GM21390 (cell line): Measurements from ENCODE around the gene BNC2.

ENCODE experiments used
- ATAC-seq: cut with Tn5 transposase; IDR thresholded peaks from one replicate; pipeline ENCODE4 v1.9.1; 2021; ENCODE audit not compliant: unreplicated experiment

BNC2 gene

DNA sequence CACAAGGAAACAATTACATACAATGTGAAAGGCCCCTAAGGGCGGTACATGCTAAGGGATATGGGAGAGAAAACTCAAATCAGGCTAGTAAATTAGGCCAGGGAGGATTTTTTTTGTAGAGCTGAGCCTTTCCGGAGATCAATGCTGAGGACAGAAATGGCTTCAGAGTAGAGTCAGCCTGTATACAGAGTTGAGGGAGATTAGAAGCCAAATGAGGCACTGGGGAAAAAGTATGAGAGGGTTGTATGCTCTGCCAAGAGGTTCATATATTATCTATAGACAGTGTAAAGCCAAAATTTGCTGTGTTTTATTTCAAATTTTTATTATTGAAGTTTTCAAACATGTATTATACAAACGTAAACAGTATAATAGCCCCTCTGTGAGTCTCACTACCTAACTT is 103.1 kb downstream of the BNC2 start:
- ATAC-seq, result no peak

GRCh38 chr9:16763946-16764345 is 106.5 kb downstream of the BNC2 start:
- no peak for ATAC-seq

- ATAC-seq, result no peak
Observed at GRCh38 chr9:16755467-16756160, 114.9 kb downstream of the BNC2 start.

- ATAC-seq, result no peak
Observed at GRCh38 chr9:16754662-16755061, 115.8 kb downstream of the BNC2 start.

GRCh38 chr9:16753256-16753655 is 117.2 kb downstream of the BNC2 start:
- no peak for ATAC-seq

DNA sequence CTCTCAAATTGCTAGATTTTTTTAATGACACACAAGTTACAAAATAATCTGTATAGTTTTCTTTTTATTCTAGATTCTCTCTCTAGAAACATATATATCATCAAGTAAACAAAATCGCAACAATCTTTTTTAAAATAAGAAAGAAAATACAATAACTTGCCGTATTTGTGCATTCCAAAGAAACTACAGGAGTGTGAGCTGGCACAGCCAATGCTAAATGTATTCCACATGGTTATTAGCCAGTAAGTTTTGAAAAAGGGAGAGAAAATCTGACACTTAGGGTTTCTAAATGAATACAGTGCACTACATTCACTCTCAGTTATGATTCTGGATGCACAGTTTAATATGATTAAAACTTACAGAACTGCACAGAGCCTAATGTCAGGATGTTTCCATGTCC is 117.9 kb downstream of the BNC2 start:
- ATAC-seq, result no peak

DNA sequence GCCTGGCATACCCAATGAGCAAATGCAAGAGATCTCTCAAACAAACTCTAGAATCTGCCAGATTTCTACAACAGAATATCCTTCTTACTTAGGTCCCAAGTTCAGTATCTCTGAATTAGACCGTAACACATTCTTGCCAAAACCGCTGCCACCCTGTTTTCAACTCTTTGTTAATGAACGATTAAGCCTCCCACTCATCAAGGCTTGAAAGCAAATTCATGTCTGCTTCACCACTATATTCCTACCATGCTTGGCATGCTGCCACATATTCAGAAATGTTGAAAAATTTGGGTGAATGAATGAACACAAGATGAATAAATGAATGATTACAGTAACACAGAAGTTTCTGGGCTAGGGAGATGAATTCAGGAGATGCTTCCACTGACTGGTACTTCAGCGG is 119.9 kb downstream of the BNC2 start:
- ATAC-seq, result no peak

DNA sequence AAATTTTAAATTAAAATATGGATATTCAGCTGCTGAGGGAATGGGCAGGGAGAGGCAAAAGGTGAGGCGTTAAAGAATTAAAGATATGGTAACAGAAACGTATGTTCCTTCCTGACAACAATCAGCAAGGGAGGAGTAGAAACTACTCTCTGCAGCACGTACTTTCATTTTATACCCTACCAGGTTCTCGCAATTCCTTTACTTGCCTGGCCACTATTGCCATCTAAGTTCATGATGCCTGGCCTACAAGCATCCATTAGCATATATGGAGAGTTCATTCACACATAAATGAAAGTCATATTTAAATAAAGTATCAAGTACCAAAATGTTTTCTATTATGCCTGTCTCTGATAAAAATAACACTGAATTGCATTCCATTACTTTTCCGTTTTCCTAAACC is 125.1 kb downstream of the BNC2 start:
- ATAC-seq, result no peak

DNA sequence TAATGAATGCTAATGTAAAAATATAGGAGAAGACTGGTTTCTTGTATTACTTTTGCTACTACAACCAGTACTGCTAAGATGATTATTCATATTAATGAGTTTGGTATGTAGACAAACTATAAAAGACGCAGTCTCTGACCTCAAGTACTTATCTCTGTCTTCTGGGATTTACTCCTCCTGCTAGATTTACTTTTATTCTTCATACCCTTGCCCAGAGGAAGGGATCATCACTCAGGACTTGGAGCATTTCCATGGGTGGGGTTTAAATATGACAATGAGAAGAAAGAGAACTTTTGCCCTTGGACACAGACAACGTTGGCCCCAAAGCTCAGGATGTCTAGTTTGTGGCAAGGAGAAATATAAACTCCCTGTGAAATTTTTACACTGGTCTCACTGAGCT is 126.1 kb downstream of the BNC2 start:
- ATAC-seq, result no peak

DNA sequence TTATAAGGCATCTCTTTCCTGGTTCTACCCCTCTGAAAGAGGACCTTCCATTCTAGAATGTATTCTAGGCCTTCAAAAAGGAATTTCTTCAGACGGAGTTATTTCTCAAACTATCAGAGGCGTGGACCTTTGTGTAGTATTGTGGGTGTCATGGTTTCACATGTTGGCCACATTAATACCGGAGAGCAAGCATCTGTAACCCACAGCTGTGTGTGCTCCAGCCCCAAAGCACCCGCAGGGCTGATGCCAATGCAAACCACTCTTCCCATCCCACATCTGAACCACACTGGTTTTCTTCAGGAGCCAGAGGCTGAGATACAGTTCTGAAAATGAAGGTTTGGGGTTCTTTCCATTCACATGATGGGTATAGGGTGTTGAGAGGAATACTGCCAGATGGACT is 127.1 kb downstream of the BNC2 start:
- ATAC-seq, result no peak

DNA sequence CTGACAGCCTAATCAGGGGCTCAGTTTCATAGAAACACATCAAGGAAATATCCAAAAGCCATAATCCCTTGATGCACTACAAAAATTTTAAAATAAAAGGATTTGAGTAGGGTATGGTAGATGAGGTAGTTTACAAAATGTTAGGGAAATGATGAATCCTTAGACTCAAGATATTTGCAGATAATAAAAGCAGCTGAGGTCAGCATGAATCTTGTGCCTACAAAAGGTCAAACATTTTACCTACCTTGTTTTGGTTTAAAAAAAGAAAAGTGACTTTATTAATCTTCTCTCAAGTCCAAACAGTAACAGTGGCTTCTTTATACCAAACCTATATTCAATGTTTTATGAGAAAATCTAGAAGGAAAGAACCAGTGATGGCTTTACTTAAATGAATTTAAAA is 135.5 kb downstream of the BNC2 start:
- no peak for ATAC-seq

GRCh38 chr9:16732546-16732945 is 137.9 kb downstream of the BNC2 start:
- ATAC-seq, result no peak

GRCh38 chr9:16730162-16730561 is 140.3 kb downstream of the BNC2 start:
- ATAC-seq, result no peak

DNA sequence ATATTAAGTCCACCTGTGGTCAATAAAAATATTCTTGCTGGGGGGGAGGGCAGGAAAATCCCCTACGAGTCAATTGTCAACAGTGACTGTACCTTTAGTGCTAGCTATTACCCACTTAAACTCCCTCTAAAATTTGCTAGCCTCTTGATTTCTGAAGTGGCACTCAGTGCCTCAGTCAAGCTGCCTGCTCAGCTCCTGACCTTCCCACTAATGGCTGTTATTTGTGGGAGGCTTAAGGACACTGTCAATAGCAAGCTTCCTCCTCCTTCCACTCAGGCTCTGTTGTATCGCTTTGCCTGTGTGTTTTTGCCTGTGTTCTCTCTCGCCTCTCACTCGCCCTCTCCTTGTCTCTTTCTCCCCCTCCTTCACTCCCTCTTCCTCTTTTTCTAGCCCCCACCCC is 140.8 kb downstream of the BNC2 start:
- ATAC-seq, result no peak

DNA sequence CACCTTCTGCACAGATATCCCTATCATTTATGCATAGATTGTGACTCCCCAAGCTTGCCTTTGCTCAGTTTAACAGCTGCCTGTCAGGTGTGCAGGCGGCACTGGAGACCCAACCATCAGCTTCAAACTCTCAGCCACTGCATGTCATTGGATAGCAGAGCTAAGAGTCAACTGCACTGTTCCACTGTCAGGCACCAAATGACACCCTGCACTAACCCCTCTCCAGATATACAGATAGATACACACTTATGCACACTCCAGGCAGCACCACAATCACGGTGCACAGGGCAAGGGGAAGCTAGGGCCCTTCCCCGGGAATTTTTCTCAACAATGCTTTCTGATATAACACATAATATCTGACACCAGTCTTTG is 142.3 kb downstream of the BNC2 start:
- no peak for ATAC-seq

DNA sequence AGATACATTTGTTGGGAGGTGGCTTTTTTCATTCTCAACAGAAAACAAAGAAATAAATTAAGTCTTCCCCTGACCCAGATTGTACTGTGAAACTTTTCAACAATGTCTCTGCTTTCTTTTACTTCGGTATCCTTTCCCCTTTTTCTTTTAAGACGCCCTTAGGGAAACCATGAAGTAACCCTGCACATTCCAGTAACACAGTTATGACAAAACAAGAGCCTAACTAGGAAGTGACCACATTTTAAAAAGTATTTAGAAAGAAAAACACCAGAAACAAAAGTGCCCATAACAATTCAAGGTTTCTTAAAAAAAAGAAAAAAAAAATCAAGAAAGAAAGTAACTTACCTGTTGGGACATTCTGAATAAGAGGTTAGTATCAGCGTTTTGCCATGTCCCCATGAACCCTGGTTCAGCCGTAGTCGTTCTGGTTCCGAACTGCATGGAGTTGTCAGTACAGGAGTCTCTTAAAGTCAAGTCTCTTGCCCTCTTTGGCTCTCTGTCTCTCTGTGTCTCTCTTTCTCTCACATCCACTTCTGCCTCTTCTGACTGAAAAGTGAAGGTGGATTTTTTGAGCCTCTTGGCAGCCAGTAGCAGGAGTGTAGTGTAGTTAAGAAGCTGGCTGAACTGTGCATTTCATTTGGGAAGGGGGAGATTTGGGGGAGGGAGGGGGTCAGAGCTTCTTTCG is 142.9 kb downstream of the BNC2 start:
- no peak for ATAC-seq

DNA sequence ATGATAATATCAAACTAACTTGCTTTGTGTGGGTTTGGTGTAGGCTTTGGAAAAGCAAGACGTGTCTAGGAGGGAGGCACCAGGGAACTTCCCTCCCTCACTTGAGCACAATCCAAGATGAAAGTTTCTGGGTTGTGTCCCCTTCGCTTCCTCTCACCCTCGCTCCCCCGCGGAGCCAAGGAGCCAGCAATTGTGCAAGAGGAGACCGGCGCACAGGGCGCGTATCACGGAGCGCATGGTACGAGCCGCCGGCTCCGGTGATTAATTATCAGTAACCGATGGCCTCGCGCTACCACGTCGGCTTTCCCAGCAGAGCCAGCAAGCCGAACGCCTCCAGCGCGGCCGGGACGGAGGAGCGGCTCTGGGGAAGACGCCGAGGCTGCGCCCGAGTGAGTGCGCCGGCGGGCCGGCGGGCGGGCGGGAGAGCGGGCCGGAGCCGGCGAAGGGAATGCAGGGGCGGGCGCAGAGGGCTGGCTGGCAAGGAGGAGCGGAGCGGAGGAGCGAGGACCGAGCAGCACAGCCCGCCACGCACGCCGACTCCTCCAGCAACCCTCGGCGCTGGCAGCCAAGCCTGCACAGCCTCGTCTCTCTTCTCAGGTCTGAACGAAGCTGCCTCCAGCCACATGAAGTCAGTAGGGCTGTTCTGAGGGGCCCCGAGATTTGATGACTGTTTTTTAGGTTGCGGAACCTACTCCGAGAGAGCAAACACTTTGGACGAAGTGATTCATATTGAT is 143.6 kb downstream of the BNC2 start:
- no peak for ATAC-seq

- no peak for ATAC-seq
Observed at GRCh38 chr9:16726029-16726428, 144.4 kb downstream of the BNC2 start.

DNA sequence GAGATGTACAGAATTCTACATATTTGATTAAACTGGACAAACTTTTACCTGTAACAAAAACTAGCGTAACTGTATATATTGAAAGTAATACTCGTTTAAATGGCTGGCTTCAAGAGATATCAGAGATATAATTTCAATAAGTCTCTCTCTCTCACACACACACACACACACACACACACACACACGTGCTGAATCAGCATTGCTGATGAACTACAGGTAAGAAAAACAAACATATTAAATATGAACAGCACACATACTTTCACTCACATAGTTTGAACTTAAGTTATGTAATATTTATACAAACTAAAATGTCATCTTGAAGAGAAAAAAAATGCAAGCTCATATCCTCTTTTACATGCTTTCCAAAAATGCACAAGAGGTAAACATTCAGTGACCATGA is 145.4 kb downstream of the BNC2 start:
- ATAC-seq, result no peak

DNA sequence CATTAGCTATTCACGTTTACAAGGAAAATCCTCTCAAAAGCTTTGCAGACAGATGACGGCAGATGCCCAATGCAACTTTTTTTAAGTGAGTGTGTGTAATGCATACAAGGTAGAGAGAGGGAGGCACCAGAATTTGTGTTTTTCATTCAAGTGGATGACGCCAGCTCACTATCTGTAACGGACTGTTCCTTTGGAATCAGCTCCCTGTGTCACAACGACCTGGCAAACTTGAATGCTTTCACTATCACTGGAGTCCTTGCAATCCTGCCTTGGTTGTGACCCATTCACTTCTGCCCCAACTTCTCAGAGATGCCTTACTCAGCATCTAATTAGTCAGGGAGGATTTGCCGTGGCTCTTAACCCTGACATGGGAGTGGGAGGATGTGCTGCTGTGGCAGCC is 148.5 kb downstream of the BNC2 start:
- ATAC-seq, result no peak

- ATAC-seq, result no peak
Observed at GRCh38 chr9:16720386-16720785, 150.1 kb downstream of the BNC2 start.

DNA sequence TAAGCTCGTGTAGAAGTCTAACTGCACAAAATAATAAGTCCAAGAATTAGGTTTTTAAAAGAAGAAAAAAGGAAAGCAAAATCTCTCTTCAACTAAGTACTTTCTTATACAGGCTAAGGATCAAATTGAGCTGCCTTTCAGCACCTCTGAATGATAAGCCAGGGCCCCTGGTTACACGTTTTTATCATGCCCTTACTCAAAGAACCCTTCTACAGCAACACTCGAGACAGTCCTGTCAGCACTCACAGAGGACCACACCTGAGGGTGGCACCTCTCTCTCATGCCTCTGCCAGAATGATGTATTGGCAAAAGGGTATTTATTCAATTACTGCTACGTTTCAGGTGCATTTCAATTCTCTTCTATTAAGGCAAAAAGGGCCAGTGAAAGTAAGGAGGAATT is 150.5 kb downstream of the BNC2 start:
- no peak for ATAC-seq
